ENCODE data around the gene SLC16A11. TPM values are rescaled to one million over a fixed set of nuclear protein-coding genes. Genes with fewer than 3 reads are reported as not detected.
"Not testable (repeated sequence)": the region's sequence is repeated elsewhere in the genome, so short reads cannot be mapped to it uniquely, and the experiment has no call there.

Gene SLC16A11
- total and polyA plus RNA-seq, 2 experiments from 2014 or later, result 0.93 to 2.4 TPM

DNA sequence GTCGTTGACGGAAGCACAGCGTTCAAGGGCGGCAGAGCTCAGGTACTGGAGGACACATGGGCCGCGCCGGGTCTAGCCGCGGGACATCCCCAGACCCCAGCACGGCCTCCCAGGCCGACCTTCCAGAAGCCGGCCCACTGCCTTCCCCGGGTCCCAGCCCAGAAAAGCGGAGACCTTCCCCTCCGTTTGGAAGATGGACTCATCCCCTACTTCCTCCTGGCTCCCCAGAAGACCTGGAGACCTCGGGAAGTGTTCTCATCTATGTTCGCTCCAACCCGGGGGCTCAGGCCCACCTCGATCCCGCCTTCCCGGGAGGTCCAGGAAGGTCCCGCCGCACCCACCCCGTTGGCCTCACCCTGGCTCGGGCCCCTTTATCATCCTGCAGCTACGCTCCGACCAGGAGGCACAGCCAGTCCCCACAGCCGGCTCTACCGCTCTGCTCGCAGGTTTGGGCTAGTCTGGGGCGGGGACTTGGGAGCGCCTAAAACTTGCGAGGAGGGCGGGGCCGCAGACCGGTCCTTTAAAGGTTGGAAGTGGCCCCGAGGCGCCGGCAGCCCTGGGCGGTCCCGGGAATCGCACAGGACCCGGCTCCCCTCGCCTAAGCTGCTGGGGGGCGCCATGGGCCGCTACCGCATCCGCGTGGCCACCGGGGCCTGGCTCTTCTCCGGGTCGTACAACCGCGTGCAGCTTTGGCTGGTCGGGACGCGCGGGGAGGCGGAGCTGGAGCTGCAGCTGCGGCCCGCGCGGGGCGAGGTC, 48.2 kb downstream of the SLC16A11 start, which contains the start of gene ALOX12:
Gene ALOX12, plus strand, starts transcription at position 550 of the 756 bp plus-strand sequence. Its CDS starts 69 bp downstream, at position 619.
- H3K4me2 ChIP-seq, result peak within 1 kb of the TSS; percentile 88
- DNase-seq (ENCODE audit: low spot score), result no peak
- H3K79me2 ChIP-seq, result no peaks in the 10 kb centered on the region
- H3K36me3 ChIP-seq (replicated peaks; ENCODE audit: insufficient read depth, low read depth), result no peaks in the 10 kb centered on the region
- WGBS (ENCODE audit: low lambda C conversion rate, missing lambda C conversion rate), result 14% methylated on average over 53 of the region's 64 CpGs
- no peak within 1 kb of the TSS for H3K27ac ChIP-seq
- no peaks in the 10 kb centered on the region for H3K9me2 ChIP-seq (replicated peaks; ENCODE audit: insufficient read depth)
- TF ChIP-seq EZH2 (IDR thresholded peaks at IDR 0.05; ENCODE audit: borderline replicate concordance) (no peak), EZH2phosphoT487 (IDR thresholded peaks at IDR 0.05; ENCODE audit: low read depth, severe bottlenecking, unreplicated experiment) (no peak)
- TF ChIP-seq, protein P1, sequence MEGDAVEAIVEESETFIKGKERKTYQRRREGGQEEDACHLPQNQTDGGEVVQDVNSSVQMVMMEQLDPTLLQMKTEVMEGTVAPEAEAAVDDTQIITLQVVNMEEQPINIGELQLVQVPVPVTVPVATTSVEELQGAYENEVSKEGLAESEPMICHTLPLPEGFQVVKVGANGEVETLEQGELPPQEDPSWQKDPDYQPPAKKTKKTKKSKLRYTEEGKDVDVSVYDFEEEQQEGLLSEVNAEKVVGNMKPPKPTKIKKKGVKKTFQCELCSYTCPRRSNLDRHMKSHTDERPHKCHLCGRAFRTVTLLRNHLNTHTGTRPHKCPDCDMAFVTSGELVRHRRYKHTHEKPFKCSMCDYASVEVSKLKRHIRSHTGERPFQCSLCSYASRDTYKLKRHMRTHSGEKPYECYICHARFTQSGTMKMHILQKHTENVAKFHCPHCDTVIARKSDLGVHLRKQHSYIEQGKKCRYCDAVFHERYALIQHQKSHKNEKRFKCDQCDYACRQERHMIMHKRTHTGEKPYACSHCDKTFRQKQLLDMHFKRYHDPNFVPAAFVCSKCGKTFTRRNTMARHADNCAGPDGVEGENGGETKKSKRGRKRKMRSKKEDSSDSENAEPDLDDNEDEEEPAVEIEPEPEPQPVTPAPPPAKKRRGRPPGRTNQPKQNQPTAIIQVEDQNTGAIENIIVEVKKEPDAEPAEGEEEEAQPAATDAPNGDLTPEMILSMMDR (IDR thresholded peaks at IDR 0.05; ENCODE audit: poor library complexity), result no peak
- H2AFZ ChIP-seq, result no peak within 1 kb of the TSS
- H3K4me1 ChIP-seq (ENCODE audit: insufficient read depth), result peaks cover 10% of the 10 kb centered on the region
- no peaks in the 10 kb centered on the region for H3K9me3 ChIP-seq (ENCODE audit: low read depth)
- no peaks in the 10 kb centered on the region for H4K20me1 ChIP-seq (ENCODE audit: insufficient read depth, poor library complexity, severe bottlenecking)
- H3K4me3 ChIP-seq, result no peak within 1 kb of the TSS
- no peaks in the 10 kb centered on the region for H3K27me3 ChIP-seq

DNA sequence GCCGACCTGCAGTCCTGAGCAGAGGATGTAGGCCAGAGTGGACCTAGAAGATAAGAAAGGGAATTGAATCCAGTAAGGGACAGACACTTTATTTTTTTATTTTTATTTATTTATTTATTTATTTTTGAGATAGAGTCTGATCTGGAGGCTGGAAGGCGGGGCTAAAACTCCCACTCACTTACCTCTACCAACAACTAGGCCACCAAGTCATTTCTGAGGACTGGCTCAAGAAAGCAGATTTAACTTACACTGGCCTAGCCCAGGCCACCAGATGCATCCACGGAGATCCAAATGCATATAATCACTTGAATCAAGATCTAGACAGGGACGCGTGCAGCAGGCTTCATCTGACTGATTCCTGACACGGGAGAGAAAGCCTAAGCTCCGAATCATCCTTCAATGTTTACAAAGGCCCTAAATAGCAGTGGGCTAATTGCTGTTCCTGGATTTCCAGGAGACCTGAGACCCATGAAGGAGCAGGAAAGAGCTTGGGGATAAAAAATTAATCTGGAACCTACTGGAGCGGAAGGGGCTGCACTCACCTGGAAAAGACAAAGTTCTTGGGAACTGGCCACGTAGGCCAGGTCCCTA, 49.1 kb downstream of the SLC16A11 start:
- no peak overlapping the region for H3K4me2 ChIP-seq
- 71% methylated on average over 9 of the region's 9 CpGs for WGBS (ENCODE audit: low lambda C conversion rate, missing lambda C conversion rate)

DNA sequence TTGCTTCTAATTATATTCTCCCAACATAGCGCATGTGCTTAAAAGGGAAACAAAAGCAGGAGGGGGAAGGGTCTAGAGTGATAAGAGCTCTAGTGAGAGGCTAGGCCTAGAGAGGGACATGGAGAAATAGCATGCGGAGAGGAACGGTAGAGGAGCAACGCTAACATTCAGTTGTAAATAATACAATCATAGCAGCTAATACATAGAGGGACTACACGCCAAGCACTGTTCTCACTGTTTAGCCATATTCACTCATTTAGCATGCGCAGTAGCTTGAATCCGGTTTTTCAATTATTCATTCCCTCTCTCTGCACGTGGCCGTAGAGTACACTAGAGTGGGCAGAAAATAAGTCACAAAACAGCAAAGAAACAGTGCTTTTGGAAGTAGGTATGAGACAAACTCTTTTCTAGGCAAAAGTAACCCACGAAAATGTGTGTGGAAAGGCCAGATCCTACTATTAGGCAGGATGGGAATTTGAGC, 49.7 kb downstream of the SLC16A11 start:
- no peaks in the 10 kb centered on the region for H3K9me3 ChIP-seq (ENCODE audit: low read depth)
- peaks cover 10% of the 10 kb centered on the region for H3K4me1 ChIP-seq (ENCODE audit: insufficient read depth)
- no peak overlapping the region for H3K4me3 ChIP-seq
- no peaks in the 10 kb centered on the region for H3K9me2 ChIP-seq (replicated peaks; ENCODE audit: insufficient read depth)
- TF ChIP-seq EZH2phosphoT487 (IDR thresholded peaks at IDR 0.05; ENCODE audit: low read depth, severe bottlenecking, unreplicated experiment) (no peak), EZH2 (IDR thresholded peaks at IDR 0.05; ENCODE audit: borderline replicate concordance) (no peak)
- TF ChIP-seq, protein P1 (IDR thresholded peaks at IDR 0.05; ENCODE audit: poor library complexity), result no peak
- no peaks in the 10 kb centered on the region for H3K36me3 ChIP-seq (replicated peaks; ENCODE audit: insufficient read depth, low read depth)
- no peaks in the 10 kb centered on the region for H3K79me2 ChIP-seq
- H3K4me2 ChIP-seq, result no peak overlapping the region
- no peak overlapping the region for H2AFZ ChIP-seq
- 92% methylated on average over 10 of the region's 10 CpGs for WGBS (ENCODE audit: low lambda C conversion rate, missing lambda C conversion rate)
- no peaks in the 10 kb centered on the region for H4K20me1 ChIP-seq (ENCODE audit: insufficient read depth, poor library complexity, severe bottlenecking)
- H3K27me3 ChIP-seq, result no peaks in the 10 kb centered on the region
- no peak overlapping the region for H3K27ac ChIP-seq
- no peak for DNase-seq (ENCODE audit: low spot score)

More for the DNA sequence above, 49.1 kb downstream of the SLC16A11 start:
- no peak for DNase-seq (ENCODE audit: low spot score)
- Histone ChIP-seq H3K36me3 (replicated peaks; ENCODE audit: insufficient read depth, low read depth) (no peaks in the 10 kb centered on the region), H3K9me3 (ENCODE audit: low read depth) (no peaks in the 10 kb centered on the region), H3K4me1 (ENCODE audit: insufficient read depth) (peaks cover 10% of the 10 kb centered on the region), H3K27ac (no peak overlapping the region), H3K79me2 (no peaks in the 10 kb centered on the region), H3K9me2 (replicated peaks; ENCODE audit: insufficient read depth) (no peaks in the 10 kb centered on the region), H3K4me3 (no peak overlapping the region), H3K27me3 (no peaks in the 10 kb centered on the region), H4K20me1 (ENCODE audit: insufficient read depth, poor library complexity, severe bottlenecking) (no peaks in the 10 kb centered on the region), H2AFZ (no peak overlapping the region)
- TF ChIP-seq, protein P1 (IDR thresholded peaks at IDR 0.05; ENCODE audit: poor library complexity), result no peak
- TF ChIP-seq EZH2 (IDR thresholded peaks at IDR 0.05; ENCODE audit: borderline replicate concordance) (no peak), EZH2phosphoT487 (IDR thresholded peaks at IDR 0.05; ENCODE audit: low read depth, severe bottlenecking, unreplicated experiment) (no peak)

DNA sequence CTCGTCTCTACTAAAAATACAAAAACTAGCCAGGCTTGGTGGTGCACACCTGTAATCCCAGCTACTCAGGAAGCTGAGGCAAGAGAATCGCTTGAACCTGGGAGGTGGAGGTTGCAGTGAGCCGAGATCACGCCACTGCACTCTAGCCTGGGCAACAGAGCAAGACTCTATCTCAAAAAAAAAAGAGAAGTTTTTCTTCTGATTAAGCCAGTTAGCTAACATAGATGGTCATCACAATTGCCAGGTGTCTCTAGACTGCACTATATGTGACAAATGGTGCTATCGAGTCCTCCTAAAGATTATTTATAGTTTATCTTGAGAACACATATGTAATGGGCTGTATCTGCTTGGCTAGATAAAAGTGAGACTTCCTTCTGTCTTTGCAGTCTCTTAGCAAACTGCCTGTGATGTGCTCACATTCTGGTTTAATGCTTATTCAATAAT, 50.3 kb downstream of the SLC16A11 start:
- H3K4me2 ChIP-seq; H3K4me3 ChIP-seq; DNase-seq (ENCODE audit: low spot score); H3K79me2 ChIP-seq; H3K9me2 ChIP-seq (replicated peaks; ENCODE audit: insufficient read depth); H4K20me1 ChIP-seq (ENCODE audit: insufficient read depth, poor library complexity, severe bottlenecking); H3K36me3 ChIP-seq (replicated peaks; ENCODE audit: insufficient read depth, low read depth); H3K4me1 ChIP-seq (ENCODE audit: insufficient read depth); H3K27ac ChIP-seq; H2AFZ ChIP-seq; H3K9me3 ChIP-seq (ENCODE audit: low read depth); H3K27me3 ChIP-seq: not testable (repeated sequence)
- 91% methylated on average over 5 of the region's 5 CpGs for WGBS (ENCODE audit: low lambda C conversion rate, missing lambda C conversion rate)

Measured in hepatocyte (in vitro differentiated cells).